ENCODE data around the gene P2RY14.
A peak's percentile ranks its signal among the peaks of the same experiment; 100 is the strongest.

P2RY14 gene

GRCh38 chr3:151214459-151214858 is 63.9 kb downstream of the P2RY14 start:
- no peak for DNase-seq (ENCODE audit: low read depth in 2 of 2)

GRCh38 chr3:151213881-151214280 is 64.5 kb downstream of the P2RY14 start:
- DNase-seq (ENCODE audit: low read depth in 2 of 2), result no peak

DNA sequence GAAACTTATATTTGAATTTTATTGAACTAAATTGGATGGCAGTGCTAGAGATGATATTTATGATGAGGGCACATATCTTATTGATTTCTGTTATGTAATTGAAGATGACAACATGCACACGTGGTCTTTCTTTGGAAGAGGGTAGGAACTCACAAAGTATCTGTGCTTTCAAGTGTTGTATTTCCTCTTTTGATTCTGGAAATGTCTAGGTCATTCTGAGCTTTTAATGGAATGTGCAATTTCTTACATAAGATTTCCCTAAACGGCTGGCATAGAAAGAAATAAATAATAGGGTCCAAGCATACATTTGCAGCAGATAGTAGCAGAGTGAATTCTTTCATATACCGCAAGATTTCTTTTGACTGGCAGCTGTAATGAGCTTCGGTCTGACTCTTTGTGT is 65.2 kb downstream of the P2RY14 start:
- no peak for DNase-seq (ENCODE audit: low read depth in 2 of 2)

DNA sequence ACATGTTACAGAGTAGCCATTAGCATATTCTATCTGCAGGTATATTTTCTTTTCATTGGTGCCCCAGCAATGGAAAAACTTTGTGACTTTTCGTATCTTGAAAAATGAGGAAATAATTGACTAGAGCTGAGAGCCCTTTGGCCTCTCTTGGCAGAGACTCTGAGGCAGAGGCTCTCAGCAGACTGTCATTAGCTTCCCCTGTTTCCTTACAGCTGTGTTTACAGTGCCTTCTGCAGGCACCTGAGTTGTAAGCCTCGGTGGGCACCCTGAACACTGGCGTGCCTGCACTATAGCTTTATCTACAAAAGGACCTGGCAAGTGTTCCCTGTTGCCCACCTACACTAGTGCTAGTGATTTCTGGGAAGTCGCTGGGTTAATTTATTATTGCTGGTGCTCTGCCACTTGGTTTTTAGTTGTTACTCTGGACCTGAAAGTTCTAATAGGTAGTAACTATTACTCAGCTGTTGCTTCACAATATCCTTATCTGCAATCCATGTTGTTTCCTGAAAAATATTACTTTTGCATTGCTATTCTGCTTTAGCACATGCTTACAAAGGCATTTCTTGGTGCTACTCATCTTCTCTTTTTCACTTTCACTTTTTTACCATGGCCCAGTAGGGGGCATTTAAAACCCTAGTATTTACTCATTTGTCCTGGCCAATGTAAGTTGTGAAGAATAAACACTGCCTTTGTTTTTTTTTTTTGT is 67.5 kb downstream of the P2RY14 start:
- DNase-seq (ENCODE audit: low read depth in 2 of 2), result no peak

- DNase-seq (ENCODE audit: low read depth in 2 of 2), result no peak
These were observed 68.7 kb downstream of the P2RY14 start for GRCh38 chr3:151209654-151210053.

GRCh38 chr3:151206201-151206600 is 72.1 kb downstream of the P2RY14 start:
- no peak for DNase-seq (ENCODE audit: low read depth in 2 of 2)

DNA sequence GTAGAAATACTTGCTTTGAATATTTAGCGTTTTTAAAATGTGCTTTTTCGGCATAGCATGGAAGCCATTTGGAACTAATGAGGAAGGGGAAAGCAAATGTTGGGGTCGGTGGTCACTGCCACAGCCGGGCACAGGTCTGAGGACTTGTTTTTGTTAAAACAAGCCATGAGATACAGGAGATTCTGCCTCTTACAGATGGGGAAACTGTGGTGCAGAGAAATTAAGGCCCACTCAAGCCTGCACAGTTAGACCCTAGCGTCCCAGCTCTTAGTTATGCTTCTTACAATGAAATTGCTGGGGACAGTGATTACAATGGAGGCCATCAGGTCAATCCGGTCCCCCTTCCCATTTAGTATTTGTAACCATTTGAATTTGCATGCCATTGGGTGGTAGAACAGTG is 72.9 kb downstream of the P2RY14 start:
- DNase-seq (ENCODE audit: low read depth in 2 of 2), result no peak

GRCh38 chr3:151204530-151205402 is 73.6 kb downstream of the P2RY14 start:
- DNase-seq (ENCODE audit: low read depth in 2 of 2), result no peak

DNA sequence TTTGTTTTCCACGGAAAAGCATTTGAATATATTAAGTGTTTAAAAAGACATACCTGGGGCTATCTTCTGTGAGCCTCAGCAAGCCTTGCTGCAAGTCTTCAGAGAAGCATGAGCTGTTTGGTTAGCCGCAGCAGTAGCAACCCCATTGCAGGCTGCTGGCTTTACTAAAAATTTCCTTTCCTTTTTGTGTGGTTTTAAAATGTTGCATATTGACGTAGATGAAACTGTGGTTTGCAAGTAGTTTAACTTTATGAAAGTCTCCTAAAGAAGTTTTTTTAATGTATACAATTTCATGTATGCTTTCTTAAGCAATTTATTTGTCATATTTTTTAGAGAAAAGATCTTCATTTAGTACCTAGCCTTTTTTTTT is 75.3 kb downstream of the P2RY14 start, which contains the start of gene GPR171:
GPR171 (minus strand) TSS at position 166 of the 370 bp plus-strand sequence. CDS start 3,830 bp downstream, outside the sequence.
- DNase-seq (ENCODE audit: low read depth in 2 of 2), result peak; percentile 32 to 60

DNA sequence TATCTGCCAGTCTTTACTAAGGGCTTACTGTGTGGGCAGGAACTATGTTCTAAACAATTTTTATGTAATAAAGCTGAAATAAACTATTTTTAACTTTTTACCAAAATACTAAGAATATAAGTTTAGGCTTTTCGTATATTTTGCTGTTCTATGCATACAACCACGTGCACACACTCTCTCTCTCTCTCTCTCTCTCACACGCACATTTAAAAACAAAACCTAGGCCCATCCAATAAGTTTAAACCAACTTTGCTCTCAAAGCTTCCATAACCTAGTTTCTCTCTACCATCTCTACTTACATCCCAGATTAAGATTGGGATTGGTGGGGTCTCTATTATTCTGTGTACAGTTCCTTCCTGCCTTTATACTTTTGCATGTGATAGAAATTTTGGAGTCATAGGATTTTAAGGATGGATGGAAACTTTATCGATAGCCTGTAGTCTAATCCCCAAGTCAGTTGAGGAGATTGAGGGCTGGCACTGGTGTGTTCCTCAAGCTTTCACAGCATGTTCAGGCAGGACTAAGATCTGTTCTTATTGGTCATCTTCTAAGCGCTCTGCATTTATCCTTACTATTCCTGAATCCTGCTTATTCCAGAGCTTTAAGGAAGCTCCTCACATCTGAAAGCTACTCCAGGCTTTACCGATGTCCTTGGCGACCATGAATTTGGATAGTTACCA is 77.2 kb downstream of the P2RY14 start:
- DNase-seq (ENCODE audit: low read depth in 2 of 2), result no peak

DNA sequence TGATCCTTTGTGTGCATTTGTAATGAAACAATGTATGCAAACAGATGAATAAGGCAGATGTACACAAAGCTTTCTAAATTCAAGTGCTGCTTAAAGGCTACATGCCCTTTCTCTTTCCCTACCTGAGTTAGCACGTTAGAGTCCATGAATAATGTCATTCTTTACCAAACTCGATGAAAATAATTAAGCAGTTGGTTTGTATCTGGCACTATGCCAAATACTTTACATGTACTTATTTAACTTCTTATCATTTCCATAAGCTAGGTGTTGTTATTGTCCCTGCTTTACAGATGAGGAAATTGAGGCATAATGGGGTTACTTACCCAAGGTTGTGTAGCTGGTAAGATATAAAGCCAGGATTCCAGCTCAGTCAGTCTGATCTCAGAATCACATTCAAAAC is 77.8 kb downstream of the P2RY14 start:
- no peak for DNase-seq (ENCODE audit: low read depth in 2 of 2)

DNA sequence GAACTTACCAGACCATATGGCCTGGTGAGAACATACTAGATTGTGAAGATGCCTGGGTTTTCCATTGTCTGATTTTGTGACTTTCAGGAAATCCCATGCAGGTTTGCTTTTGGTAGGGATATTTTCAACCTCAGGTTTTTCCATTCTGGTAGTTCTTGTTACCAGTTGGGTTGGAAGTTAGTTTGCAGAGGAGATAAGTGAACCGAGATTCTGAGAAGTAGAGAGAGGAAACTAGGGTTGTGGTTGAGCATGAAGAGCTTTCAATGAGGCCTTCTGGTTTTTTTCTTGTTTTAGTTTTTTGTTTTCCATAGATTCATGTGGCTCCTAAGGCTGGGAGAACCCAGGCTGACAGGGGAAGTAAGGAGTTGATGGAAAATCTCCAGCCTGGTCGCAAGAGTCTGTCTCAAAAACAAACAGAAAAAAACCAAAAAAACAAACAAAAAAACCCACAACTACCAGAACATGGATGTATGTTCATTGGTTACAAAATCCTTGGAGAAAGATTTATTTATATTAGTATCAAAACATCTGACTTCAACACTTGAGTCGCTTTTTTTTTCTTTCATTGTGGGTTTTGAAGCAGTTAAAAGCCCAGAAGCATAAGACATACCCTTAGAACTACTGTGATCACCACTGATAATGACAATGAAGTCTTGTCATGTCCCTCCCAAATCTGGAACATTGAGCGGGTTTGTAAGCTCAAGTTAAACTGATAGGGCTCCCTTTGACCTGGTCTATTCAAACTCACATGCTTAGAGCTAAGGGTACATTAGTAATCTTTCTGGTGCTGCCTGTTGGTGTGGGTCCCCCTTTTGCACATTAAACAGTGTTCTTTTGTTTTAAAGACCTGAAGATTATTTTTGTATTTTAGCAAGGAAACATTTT is 78.5 kb downstream of the P2RY14 start:
- no peak for DNase-seq (ENCODE audit: low read depth in 2 of 2)

- DNase-seq (ENCODE audit: low read depth in 2 of 2), result no peak
These were observed 79.5 kb downstream of the P2RY14 start for GRCh38 chr3:151198849-151199248.

DNA sequence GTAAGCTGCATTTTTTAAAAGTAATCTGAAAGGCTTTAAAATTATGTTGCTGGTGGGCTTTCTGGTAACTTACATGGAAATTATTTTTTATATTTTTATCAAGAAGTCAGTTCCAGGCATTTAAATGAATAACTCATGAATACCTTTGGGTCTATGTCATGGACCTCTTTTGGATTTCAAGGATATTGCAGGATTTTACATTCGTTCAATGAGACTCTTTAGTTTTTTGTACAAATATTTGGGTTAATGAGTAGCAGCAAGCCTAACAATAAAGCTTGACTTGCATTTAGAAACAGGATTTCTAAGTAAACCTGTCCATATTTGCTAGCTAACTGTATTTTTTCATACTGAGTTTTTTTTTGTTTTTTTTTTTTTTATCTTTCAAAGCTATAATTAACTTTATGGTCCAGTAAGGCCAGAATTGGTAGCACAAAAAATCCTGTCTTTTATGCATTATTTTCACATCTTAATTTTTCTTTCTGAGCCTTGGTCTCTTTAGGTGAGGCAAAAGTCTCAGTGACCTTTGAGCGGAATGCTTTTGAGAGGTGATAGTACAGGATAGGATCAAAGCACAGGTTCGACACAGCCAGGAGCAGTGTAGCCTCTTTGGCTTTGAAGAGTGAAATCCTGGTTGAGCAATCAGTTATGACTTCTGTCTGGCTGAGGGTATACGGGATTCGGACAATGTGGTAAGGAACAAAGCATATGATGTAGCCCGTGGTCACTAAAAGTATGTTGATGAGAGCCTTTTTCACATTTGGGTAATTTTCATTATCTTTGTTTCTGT is 80.2 kb downstream of the P2RY14 start:
- DNase-seq (ENCODE audit: low read depth in 2 of 2), result no peak

DNA sequence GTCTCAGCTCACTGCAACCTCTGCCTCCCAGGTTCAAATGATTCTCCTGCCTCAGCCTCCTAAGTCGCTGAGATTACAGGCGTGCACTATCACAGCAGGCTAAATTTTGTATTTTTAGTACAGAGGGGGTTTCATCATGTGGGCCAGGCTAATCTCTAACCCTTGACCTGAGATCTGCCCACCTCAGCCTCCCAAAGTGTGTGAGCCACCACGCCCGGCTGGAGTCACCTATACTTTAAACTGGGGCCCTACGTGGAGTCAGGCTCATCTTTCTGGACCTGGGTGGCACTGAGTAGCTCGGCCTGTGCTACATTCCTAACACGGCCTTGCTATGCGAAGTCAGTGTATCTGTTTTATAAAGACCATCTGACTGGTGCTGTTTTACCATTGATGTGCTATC is 81.1 kb downstream of the P2RY14 start:
- no peak for DNase-seq (ENCODE audit: low read depth in 2 of 2)

GRCh38 chr3:151196434-151196833 is 81.9 kb downstream of the P2RY14 start:
- DNase-seq (ENCODE audit: low read depth in 2 of 2), result no peak

DNA sequence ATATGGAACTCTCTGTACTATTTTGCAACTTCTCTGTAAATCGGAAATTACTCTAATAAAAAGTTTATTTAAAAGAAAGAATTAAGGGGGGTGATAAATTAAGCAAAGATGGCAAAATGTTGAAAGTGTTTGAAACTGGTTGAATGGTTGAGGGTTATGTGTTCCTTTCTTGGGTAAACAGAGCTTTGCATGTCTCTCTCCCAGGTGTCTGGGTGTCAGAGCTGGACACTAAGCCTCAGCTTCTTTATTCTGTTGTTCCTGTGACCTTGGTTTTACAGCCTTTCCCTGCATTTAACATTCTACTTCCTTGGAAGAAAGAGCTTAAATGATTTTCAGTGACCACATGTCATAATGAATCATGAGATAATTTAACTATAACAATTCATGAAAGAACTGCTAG is 82.5 kb downstream of the P2RY14 start:
- no peak for DNase-seq (ENCODE audit: low read depth in 2 of 2)

GRCh38 chr3:151192545-151192944 is 85.8 kb downstream of the P2RY14 start:
- DNase-seq (ENCODE audit: low read depth in 2 of 2), result no peak

DNA sequence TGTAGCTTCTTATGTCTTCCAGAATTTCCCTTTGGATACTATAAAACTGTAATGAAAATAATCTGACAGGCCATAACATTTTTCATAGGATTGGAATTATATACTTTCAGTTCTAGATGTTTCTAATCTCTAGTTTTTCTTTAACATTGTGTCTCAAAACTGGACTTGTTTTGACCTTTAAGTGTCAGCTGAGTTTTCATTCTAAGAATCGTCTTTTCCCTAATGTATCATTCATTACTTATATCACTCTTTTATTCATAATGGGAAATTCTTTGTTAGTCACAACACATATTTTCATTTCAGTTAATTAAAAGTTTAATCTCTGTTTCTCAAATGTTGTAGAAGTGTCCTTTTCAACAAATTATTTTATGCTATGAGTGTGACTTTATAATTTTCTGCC is 87.2 kb downstream of the P2RY14 start:
- no peak for DNase-seq (ENCODE audit: low read depth in 2 of 2)

DNA sequence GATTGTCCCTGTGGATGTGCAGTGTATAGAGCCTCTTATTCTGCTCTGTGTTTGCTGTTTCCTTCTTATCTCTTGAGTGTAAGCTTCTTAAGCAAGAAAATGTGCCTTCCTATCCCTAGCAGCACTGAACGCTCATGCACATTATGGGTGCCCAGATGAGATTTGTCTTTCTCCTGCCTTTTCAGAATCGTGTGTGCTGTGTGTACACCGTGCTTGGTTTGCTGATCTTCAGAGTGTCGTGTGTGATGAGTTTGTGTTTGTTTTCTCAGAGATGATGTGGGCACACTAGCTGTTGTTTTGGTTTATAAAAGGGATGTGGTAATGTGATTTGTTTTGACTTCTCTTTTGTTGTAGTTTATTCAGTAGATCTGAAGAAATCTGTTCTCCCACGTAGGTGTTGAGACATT is 95.1 kb downstream of the P2RY14 start:
- DNase-seq (ENCODE audit: low read depth in 2 of 2), result no peak
